ENCODE data around the gene GRXCR2. TPM values are rescaled to one million over a fixed set of nuclear protein-coding genes. Genes with fewer than 3 reads are reported as not detected.

The GRXCR2 gene
- total RNA-seq, 2 donors from 2014 or later: not detected

DNA sequence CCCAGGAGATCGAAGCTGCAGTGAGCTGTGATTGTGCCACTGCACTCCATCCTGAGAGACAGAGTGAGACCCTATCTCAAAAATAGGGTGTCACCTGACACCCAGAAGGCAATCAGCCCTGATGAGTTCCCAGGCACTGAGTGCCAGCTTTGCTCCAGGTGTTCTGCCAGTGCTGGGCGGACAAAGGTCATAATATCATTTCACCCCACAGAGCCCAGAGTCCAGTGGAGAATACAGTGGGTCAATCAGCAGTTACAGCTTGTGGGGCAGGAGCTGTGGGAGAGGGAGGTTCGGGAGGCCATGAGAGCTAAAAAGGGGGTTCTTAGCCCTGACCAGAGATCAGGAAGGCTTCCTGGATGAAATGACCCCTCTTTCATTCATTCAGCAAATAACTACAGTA, 39.2 kb upstream of the GRXCR2 start:
- Histone ChIP-seq H3K9me3 (no peaks in the 10 kb centered on the region), H3K27ac (no peak overlapping the region), H3K4me3 (no peak overlapping the region), H3K36me3 (no peaks in the 10 kb centered on the region), H3K4me1 (replicated peaks) (no peaks in the 10 kb centered on the region), H3K27me3 (replicated peaks; ENCODE audit: insufficient read depth) (no peaks in the 10 kb centered on the region)
- no peak for TF ChIP-seq POLR2AphosphoS5 (IDR thresholded peaks at IDR 0.05)
- TF ChIP-seq, protein P1, sequence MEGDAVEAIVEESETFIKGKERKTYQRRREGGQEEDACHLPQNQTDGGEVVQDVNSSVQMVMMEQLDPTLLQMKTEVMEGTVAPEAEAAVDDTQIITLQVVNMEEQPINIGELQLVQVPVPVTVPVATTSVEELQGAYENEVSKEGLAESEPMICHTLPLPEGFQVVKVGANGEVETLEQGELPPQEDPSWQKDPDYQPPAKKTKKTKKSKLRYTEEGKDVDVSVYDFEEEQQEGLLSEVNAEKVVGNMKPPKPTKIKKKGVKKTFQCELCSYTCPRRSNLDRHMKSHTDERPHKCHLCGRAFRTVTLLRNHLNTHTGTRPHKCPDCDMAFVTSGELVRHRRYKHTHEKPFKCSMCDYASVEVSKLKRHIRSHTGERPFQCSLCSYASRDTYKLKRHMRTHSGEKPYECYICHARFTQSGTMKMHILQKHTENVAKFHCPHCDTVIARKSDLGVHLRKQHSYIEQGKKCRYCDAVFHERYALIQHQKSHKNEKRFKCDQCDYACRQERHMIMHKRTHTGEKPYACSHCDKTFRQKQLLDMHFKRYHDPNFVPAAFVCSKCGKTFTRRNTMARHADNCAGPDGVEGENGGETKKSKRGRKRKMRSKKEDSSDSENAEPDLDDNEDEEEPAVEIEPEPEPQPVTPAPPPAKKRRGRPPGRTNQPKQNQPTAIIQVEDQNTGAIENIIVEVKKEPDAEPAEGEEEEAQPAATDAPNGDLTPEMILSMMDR (IDR thresholded peaks at IDR 0.05): no peak
- TF ChIP-seq POLR2A (IDR thresholded peaks at IDR 0.05): no peak
- no peak for DNase-seq (ENCODE audit: low spot score)
- intact Hi-C loops (cut with DNase I): no loop called here
- WGBS: 90% methylated on average over 3 of the region's 3 CpGs

DNA sequence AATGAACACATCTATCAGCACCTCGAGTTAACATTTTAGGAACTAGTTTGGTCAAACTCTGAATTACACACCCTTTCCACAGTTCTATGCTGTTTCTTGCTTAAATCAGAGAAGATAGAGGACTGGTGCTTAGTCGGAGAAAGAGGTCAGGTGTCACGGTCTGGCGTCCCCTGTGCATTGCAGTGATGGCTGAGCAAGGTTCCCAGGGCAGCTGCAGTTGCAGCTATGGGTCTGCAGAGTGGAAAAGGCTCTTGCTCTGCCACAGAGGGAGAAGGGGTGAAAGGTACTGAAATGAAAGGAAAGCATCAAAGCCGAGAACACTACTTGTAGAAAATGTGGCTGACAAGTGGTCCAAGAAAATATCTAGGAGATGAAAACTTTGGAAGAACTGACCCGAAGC, 38.4 kb upstream of the GRXCR2 start:
- TF ChIP-seq POLR2A (IDR thresholded peaks at IDR 0.05) (no peak), POLR2AphosphoS5 (IDR thresholded peaks at IDR 0.05) (no peak)
- TF ChIP-seq, protein P1 (IDR thresholded peaks at IDR 0.05): no peak
- no peaks in the 10 kb centered on the region for H3K27me3 ChIP-seq (replicated peaks; ENCODE audit: insufficient read depth)
- no peak overlapping the region for H3K27ac ChIP-seq
- WGBS: 73% methylated on average over 6 of the region's 6 CpGs
- no peaks in the 10 kb centered on the region for H3K36me3 ChIP-seq
- intact Hi-C loops (cut with DNase I): no loop called here
- no peaks in the 10 kb centered on the region for H3K9me3 ChIP-seq
- H3K4me1 ChIP-seq (replicated peaks): no peaks in the 10 kb centered on the region
- H3K4me3 ChIP-seq: no peak overlapping the region
- DNase-seq (ENCODE audit: low spot score): no peak

DNA sequence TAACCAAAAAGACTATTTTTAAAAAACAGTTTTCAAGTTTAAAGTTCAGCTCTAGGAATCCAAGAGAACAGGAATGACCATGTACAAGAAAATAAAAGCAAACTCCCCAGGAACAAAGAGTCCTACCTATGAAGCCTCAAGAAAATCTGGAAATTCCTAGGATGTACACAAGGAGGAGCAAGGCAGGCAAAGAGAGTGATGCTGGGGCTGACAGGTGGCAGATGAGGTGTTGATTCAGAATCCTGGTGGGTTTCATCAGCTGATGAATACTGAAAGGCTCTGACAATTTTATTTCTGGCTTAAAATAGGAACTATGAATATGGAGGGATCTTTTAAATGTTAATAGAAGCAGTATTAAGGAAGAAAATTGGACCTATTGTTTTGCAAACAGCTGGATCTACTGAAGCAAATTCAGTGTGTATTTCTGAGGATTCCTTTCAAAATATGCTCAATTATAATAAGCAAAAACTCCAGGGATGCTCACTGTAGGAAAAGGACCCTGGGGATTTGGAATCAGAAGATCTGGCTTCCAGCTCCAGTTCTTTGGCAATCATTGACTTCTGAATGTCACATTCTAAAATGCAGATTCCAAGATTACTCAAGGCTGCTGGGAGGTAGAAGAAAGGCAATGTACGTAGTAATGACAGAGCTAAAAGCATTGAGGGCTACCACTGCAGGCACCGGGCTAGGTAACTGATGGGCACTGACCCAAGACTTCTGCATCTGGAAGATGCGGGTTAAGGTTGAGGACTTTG, 35.6 kb upstream of the GRXCR2 start:
- no peaks in the 10 kb centered on the region for H3K27me3 ChIP-seq (replicated peaks; ENCODE audit: insufficient read depth)
- H3K27ac ChIP-seq: no peak overlapping the region
- intact Hi-C loops (cut with DNase I): no loop called here
- no peaks in the 10 kb centered on the region for H3K36me3 ChIP-seq
- 64% methylated on average over 3 of the region's 3 CpGs for WGBS
- no peaks in the 10 kb centered on the region for H3K9me3 ChIP-seq
- no peak overlapping the region for H3K4me3 ChIP-seq
- no peak for TF ChIP-seq POLR2AphosphoS5 (IDR thresholded peaks at IDR 0.05)
- TF ChIP-seq, protein P1 (IDR thresholded peaks at IDR 0.05): peak in 1 of 4 experiments; percentile 20
- H3K4me1 ChIP-seq (replicated peaks): no peaks in the 10 kb centered on the region
- no peak for DNase-seq (ENCODE audit: low spot score)

DNA sequence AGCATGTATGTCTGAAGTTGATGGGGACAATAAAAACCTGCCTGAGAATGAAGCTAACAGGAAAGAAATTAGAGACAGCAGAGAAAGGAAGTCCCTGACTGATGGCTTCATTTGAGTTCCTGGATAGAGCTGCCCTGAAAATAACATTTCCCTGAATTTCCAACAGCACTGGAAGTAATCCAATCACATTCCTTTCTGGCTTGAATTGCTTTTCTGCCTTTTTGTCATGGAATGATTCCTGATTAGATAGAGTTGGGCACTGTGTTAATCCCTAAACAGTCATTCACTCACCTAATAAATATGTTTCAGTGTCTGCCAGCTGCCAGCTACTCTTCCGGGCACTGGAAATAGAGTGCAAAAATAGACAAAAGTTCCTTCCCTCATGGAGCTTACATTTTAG, 33.6 kb upstream of the GRXCR2 start:
- no peaks in the 10 kb centered on the region for H3K27me3 ChIP-seq (replicated peaks; ENCODE audit: insufficient read depth)
- no peaks in the 10 kb centered on the region for H3K9me3 ChIP-seq
- H3K4me3 ChIP-seq: no peak overlapping the region
- no peaks in the 10 kb centered on the region for H3K4me1 ChIP-seq (replicated peaks)
- TF ChIP-seq, protein P1 (IDR thresholded peaks at IDR 0.05): no peak
- TF ChIP-seq POLR2AphosphoS5 (IDR thresholded peaks at IDR 0.05) (no peak), POLR2A (IDR thresholded peaks at IDR 0.05) (no peak)
- DNase-seq (ENCODE audit: low spot score): no peak
- H3K36me3 ChIP-seq: no peaks in the 10 kb centered on the region
- 54% methylated on average over 1 of the region's 1 CpG for WGBS
- H3K27ac ChIP-seq: no peak overlapping the region
- intact Hi-C loops (cut with DNase I): no loop called here

DNA sequence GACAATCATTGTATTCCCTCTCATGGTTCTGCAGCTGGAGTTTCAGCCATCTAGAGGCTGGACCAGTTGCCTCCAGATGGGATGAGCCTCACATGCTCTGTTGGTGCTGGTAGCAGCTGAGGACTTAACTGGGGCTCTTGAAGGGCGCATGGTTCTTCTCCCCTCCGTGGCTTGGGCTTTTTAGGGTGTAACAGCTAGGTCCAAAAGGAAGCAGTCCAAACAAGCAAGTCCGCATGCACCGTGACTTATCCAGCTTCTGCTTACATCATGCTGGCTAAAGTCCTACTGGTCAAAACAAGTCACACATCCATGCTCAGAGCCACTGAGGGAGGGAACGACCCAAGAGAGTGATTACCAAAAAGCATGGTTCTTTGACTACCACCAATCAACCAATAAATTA, 31.9 kb upstream of the GRXCR2 start:
- Histone ChIP-seq H3K9me3 (no peaks in the 10 kb centered on the region), H3K27ac (no peak overlapping the region), H3K4me3 (no peak overlapping the region), H3K4me1 (replicated peaks) (no peaks in the 10 kb centered on the region), H3K27me3 (replicated peaks; ENCODE audit: insufficient read depth) (no peaks in the 10 kb centered on the region), H3K36me3 (no peaks in the 10 kb centered on the region)
- TF ChIP-seq, protein P1 (IDR thresholded peaks at IDR 0.05): no peak
- no peak for TF ChIP-seq POLR2A (IDR thresholded peaks at IDR 0.05)
- TF ChIP-seq POLR2AphosphoS5 (IDR thresholded peaks at IDR 0.05): no peak
- no peak for DNase-seq (ENCODE audit: low spot score)
- intact Hi-C loops (cut with DNase I): no loop called here
- WGBS: 84% methylated on average over 5 of the region's 5 CpGs

Data from prostate gland (tissue), 2 donors.